H1 (cell line): ENCODE results near the gene SSC5D.

Experiments used
- ASH2L ChIP-seq: fragments of 200-600, 300-600 bp; sonication (generic); IDR thresholded peaks from one replicate; pipeline ENCODE4 v1.7.1; 2017; ENCODE audit warnings: low read length
- ATF3 ChIP-seq: IDR thresholded peaks from 2 replicates; pipeline ENCODE4 v1.6.1; 2011; ENCODE audit warnings: low read depth, mild to moderate bottlenecking, low read length; ENCODE audit not compliant: insufficient read depth
- CREB1 ChIP-seq: IDR thresholded peaks from 2 replicates; pipeline ENCODE4 v1.6.1; 2012; ENCODE audit warnings: inconsistent platforms
- CTCF ChIP-seq, 3 experiments: IDR thresholded peaks; 1 replicate in 2 of 3; 2 replicates in 1 of 3; pipeline versions ENCODE4 v1.5.1 to v1.6.1; 2011; ENCODE audit warnings: low read length in 3 of 3, mild to moderate bottlenecking in 3 of 3, inconsistent platforms in 2 of 3, low read depth in 1 of 3, moderate library complexity in 1 of 3; ENCODE audit not compliant: insufficient read depth in 1 of 3; ENCODE audit errors: control extremely low read depth in 1 of 3
- EZH2 ChIP-seq: fragments of 200-600 bp; sonication (generic); IDR thresholded peaks from 2 replicates; pipeline ENCODE4 v1.7.1; 2012; ENCODE audit warnings: low read depth, mild to moderate bottlenecking, moderate library complexity, low read length, inconsistent platforms; ENCODE audit not compliant: severe bottlenecking
- FOSL1 ChIP-seq: IDR thresholded peaks from 2 replicates; pipeline ENCODE4 v1.6.1; 2011; ENCODE audit warnings: mild to moderate bottlenecking, low read depth, low read length, moderate library complexity; ENCODE audit not compliant: insufficient read depth
- GABPA ChIP-seq: IDR thresholded peaks from 2 replicates; pipeline ENCODE4 v1.6.1; 2011; ENCODE audit warnings: mild to moderate bottlenecking, low read length, moderate library complexity, borderline replicate concordance; ENCODE audit not compliant: insufficient read depth
- MAX ChIP-seq: IDR thresholded peaks from 2 replicates; pipeline ENCODE4 v1.6.1; 2012; ENCODE audit warnings: inconsistent platforms
- POLR2A ChIP-seq, 2 experiments: IDR thresholded peaks; 1 replicate in 1 of 2; 2 replicates in 1 of 2; pipeline ENCODE4 v1.6.1; 2011; ENCODE audit warnings: low read depth in 2 of 2, low read length in 2 of 2, mild to moderate bottlenecking in 2 of 2; ENCODE audit errors: control extremely low read depth in 1 of 2
- POLR2AphosphoS5 ChIP-seq: IDR thresholded peaks from 2 replicates; pipeline ENCODE4 v1.6.1; 2011; ENCODE audit warnings: low read depth, low read length
- RFX5 ChIP-seq: IDR thresholded peaks from 2 replicates; pipeline ENCODE4 v1.6.1; 2011; ENCODE audit warnings: low read depth, low read length, improper control_type of control experiment, borderline replicate concordance
- SIX5 ChIP-seq: IDR thresholded peaks from 2 replicates; pipeline ENCODE4 v1.6.1; 2011; ENCODE audit warnings: mild to moderate bottlenecking, low read depth, low read length
- TBP ChIP-seq: IDR thresholded peaks from 2 replicates; pipeline ENCODE4 v1.6.1; 2011; ENCODE audit warnings: low read depth, low read length, improper control_type of control experiment
- TCF12 ChIP-seq: IDR thresholded peaks from 2 replicates; pipeline ENCODE4 v1.6.1; 2011; ENCODE audit warnings: low read depth, mild to moderate bottlenecking, low read length

GRCh38 chr19:55439052-55439451 is 49.2 kb upstream of the SSC5D start:
- no peak for TF ChIP-seq POLR2A (IDR thresholded peaks at IDR 0.05; ENCODE audit: control extremely low read depth in 1 of 2, low read depth in 2 of 2, low read length in 2 of 2)
- no peak for TF ChIP-seq EZH2
- TF ChIP-seq CTCF (IDR thresholded peaks at IDR 0.05; ENCODE audit: control extremely low read depth in 1 of 3, insufficient read depth in 1 of 3, low read depth in 1 of 3, low read length in 3 of 3) = no peak
- TF ChIP-seq SIX5 = no peak
- no peak for TF ChIP-seq RFX5
- TF ChIP-seq CREB1 = no peak
- TF ChIP-seq TBP = no peak
- TF ChIP-seq POLR2AphosphoS5 = no peak
- TF ChIP-seq TCF12 = no peak
- no peak for TF ChIP-seq ASH2L
- no peak for TF ChIP-seq MAX
- TF ChIP-seq FOSL1 = no peak
- no peak for TF ChIP-seq ATF3
- no peak for TF ChIP-seq GABPA
